MG63 (cell line): ENCODE data around the gene SIGLEC1. TPM values are rescaled to one million over a fixed set of nuclear protein-coding genes. Genes with fewer than 3 reads are reported as not detected.
A peak's percentile ranks its signal among the peaks of the same experiment; 100 is the strongest.

Experiments
- DNase-seq: peaks from one replicate; pipeline ENCODE4 v3.0.0-alpha.2; 2020
- H3K27me3 ChIP-seq: fragments of 250-450 bp; sonication (Bioruptor Pico); 2 replicates; pipeline ENCODE4 v1.5.1; 2020; ENCODE audit warnings: mild to moderate bottlenecking, moderate library complexity
- H3K36me3 ChIP-seq: fragments of 250-450 bp; sonication (Bioruptor Pico); 2 replicates; pipeline ENCODE4 v1.5.1; 2020; ENCODE audit warnings: mild to moderate bottlenecking, moderate library complexity
- H3K4me3 ChIP-seq: fragments of 250-450 bp; sonication (Bioruptor Pico); 2 replicates; pipeline ENCODE4 v1.5.1; 2020; ENCODE audit warnings: mild to moderate bottlenecking, moderate library complexity
- H3K9me3 ChIP-seq: fragments of 250-450 bp; sonication (Bioruptor Pico); 2 replicates; pipeline ENCODE4 v1.5.1; 2020; ENCODE audit warnings: mild to moderate bottlenecking, moderate library complexity
- total RNA-seq: library from RNA; depleted of rRNA; stranded (reverse); fragments of >200 nt; shearing (Covaris generic); gene quantifications from 2 replicates; pipeline ENCODE4 v1.2.3, GENCODE V29; 2014; ENCODE audit warnings: low replicate concordance

Gene SIGLEC1
- total RNA-seq, 1 experiment from 2014 or later = not detected

DNA sequence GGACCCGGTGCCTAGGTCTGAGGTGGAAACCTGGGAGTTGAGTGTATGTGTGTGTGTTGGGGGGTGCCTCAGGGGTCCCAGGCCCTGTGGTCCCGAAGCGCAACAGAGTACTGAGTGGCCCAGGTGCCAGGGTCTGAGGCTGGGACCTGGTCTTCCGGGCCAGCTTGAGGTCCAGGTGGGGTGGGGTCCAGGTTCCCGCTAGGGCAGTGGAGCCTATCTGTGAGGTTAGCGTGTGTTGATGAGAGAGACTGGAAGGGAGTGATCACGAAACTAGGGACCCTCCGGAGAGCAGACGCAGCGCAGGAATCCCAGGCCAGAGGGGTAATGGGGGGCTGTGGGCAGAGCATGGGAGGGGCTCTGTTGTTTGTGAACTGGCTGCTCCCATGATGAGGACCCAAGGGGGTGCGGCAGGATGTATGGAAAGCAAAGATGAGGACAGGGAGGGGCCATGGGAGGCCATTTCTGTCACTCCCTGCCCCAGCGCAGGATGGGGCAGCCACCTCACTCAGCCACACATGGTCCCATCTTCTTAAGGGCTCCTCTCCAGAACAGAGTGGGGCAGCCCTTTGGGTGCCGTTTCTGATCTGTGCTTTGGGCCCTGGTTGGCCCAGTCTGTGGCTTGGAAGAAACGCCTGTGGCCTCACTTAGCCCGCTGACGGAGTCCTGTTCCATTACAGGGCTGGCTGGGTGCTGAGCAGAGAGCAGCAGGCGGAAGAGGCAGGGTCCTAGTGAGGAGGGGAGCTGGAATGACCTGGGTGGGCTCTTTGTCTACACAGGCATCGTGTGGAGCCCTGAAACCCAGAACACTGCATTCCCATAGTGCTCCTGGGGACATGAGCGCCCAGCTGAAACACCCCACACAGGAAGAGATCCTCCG is 21.0 kb upstream of the SIGLEC1 start:
- DNase-seq = no peak
- H3K9me3 ChIP-seq = no peaks in the 10 kb centered on the region
- H3K36me3 ChIP-seq = no peaks in the 10 kb centered on the region
- no peaks in the 10 kb centered on the region for H3K27me3 ChIP-seq
- no peak overlapping the region for H3K4me3 ChIP-seq

DNA sequence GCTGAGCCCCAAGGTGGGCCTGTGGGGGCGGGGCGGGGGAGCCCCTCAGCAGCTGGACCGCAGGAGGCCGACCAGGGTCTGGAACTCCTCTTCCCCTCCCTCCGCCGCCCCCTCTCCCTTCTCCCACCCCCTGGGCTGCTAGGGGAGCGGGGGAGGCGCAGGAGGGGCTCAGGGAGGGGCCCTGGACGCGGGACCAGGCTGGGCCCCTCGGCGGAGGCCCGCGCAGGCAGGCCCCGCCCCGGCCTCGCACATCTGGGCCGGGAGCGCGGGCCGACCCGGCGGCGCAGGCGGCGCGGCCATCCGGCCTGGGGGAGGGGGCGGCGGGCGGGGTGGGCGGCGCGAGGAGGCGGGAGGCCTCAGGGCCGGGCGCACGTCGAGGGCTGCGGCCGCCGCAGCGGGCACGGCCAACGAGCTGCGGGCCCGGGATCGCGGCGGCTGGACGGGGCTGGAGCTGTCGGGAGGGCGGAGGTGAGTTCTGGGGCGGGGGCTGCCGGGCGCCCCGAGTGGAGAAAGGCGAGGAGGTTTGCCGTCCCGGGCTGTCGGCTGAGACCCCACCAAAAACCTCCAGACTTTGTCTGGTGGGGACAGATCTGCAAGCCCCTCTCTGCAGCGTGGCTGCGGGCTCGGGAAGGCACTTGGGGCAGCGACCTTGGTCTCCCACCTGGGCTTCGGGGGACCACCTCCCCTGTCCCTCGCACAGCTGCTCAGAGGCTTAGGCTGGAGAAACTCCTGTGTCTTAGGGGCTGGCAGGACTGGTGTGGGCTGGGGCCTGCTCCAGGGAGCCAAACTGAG is 20.1 kb upstream of the SIGLEC1 start, which contains the start of gene HSPA12B:
HSPA12B (plus strand) TSS at position 359 of the 792 bp plus-strand sequence. CDS start 5,990 bp downstream, outside the sequence.
- H3K4me3 ChIP-seq = no peak within 1 kb of the TSS
- H3K9me3 ChIP-seq = no peaks in the 10 kb centered on the region
- no peak for DNase-seq
- H3K27me3 ChIP-seq = no peaks in the 10 kb centered on the region
- no peaks in the 10 kb centered on the region for H3K36me3 ChIP-seq

DNA sequence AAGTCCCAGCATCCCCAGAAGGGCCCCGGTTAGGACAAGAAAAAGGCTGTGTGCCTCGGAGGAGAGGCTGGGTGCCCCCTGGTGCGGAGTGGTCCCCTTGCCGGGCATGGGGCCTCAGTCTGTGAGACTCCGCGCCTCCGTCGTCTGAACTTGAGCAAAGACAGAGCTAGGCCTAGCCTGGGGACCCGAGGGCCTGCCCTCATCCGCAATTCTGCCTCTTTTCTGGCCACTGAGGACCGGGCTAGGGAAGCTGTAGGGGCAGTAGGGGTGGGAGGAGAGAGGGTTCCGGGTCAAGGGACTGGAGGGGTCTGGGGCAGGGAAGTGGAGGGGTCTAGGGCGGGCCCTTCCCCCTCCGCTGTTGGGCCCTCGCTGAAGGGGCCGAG is 19.5 kb upstream of the SIGLEC1 start:
- Histone ChIP-seq H3K27me3 (no peaks in the 10 kb centered on the region), H3K9me3 (no peaks in the 10 kb centered on the region), H3K4me3 (no peak overlapping the region), H3K36me3 (no peaks in the 10 kb centered on the region)
- no peak for DNase-seq

DNA sequence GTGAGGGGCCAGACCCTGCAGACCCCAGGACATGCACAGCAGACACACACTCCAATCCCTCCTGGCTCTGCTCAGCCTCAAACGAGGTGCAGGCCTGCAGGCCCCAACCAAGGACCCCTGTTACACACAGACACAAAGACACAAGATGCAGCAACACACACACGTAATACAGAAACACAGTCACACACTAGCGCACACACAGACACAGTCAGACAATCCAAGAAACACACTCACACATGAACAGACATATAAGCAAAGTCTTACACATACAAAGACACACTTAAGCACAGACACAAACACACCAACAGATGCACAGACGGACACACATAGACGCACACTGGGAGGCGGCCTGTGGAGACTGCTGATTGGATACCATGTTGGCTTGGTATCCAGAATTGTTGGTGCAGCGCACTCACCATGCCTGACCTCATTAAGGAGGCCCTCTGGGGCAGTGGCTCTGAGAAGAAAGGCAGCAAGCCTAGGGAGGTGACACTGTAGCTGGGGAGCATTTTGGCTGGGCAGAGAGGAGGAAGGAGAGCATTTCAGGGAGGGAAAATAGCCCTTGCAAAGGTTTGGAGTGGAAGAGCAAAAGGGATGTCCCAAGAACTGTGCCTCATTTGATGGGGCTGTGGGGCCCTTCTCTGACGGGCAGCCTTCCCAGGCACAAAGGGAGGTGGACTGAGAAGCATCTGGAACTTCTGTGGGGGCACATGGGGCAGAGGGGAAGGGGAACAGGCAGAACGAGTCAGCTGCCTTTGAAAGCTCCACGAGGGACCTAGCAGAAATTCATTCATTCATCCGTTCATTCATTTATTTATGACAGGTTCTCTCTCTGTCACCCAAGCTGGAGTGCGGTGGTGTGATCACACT is 18.6 kb upstream of the SIGLEC1 start:
- DNase-seq = no peak
- no peaks in the 10 kb centered on the region for H3K36me3 ChIP-seq
- H3K9me3 ChIP-seq = no peaks in the 10 kb centered on the region
- no peaks in the 10 kb centered on the region for H3K27me3 ChIP-seq
- no peak overlapping the region for H3K4me3 ChIP-seq

DNA sequence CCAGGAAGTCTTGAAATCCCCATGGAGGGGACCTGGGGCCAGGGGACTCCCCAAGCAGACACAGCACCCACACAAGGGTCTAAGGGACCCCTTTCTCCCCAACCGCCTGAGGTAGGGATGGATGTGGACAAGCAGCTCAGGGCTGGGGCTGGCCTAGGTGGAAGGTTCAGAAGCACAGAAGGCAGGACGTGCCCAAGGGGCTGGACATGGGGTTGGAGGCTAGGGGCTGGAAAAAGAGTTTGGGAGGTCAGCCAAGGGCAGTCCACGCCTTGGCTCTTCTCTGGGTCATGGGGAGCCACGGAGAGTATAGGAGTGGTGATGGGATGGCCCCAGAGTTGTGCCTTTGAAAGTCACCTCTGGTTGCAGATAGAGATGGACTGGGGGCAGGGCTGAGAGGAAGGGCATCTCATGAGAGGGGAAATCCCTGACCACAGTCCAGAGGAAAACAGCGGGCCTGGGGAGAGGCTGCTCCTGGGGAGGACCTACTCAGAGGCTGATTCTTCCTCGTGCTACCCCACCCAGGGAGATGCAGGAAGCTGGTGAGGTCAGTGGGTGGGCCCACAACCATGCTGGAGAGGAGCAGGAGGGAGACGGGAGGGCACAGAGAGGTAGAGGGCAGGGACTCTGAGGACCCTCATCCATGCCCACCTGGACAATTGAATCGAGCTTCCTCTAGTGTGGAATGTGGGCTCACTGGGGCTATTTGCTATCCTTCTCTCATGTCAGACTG is 17.6 kb upstream of the SIGLEC1 start:
- H3K4me3 ChIP-seq = no peak overlapping the region
- no peaks in the 10 kb centered on the region for H3K27me3 ChIP-seq
- H3K36me3 ChIP-seq = no peaks in the 10 kb centered on the region
- no peaks in the 10 kb centered on the region for H3K9me3 ChIP-seq
- no peak for DNase-seq

DNA sequence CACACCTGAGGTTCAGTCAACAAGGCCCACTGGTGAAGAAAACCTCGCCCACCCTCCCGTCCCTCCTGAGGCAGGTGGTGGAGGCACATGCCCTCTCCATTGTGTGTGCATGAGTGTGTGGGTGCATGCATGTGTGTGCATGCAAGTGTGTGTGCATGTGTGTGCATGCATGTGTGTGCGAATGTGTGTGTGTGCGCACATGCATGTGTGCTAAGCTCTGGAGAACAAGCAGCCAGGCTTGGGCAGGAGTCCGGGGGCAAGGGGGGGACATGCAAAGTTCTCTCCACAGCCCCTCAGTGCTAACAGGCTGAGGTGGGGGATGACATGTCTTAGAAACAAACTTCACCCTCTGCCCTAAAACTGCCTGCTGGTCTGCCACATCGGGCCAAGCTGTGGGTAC is 17.0 kb upstream of the SIGLEC1 start:
- Histone ChIP-seq H3K4me3 (no peak overlapping the region), H3K27me3 (no peaks in the 10 kb centered on the region), H3K36me3 (no peaks in the 10 kb centered on the region), H3K9me3 (no peaks in the 10 kb centered on the region)
- no peak for DNase-seq

DNA sequence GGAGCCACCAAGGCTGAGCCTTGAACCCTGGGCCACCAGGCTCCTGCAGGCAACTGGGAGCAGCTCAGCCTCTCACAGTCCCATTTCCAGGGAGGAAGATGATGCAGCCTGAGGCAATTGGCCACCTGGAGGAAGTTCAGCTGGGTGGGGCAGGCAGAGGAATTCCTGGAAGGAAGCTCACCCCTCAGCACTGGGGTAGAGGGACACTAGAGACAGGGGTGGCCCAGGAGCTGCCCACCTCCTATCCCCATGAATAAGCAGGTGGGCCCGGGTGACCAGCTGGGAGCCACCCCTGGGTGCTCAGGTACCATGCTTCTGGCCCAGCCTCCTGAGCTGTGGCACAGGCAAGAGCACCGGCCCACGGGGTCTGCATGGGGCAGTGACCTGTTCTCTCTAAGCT is 16.5 kb upstream of the SIGLEC1 start:
- no peak overlapping the region for H3K4me3 ChIP-seq
- no peaks in the 10 kb centered on the region for H3K36me3 ChIP-seq
- DNase-seq = no peak
- H3K9me3 ChIP-seq = no peaks in the 10 kb centered on the region
- no peaks in the 10 kb centered on the region for H3K27me3 ChIP-seq

DNA sequence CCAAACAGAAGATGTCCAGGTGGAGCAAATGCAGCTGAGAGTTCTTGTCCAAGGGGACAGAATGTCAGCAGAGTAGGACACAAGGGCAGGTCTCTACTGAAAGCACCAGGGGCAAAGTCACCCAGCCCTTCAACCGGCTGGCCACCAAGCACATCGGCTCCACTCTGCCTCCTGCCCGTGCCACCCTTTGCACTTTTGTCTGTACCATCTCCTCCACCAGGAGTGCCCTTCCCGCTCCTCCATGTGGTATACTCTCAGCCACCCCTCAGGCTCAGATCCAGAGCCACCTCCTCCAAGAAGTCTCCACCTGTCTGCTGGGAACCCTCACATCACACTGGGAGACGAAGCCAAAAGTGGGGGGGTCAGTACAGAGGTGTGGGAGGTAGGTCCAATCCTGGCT is 16.0 kb upstream of the SIGLEC1 start:
- no peaks in the 10 kb centered on the region for H3K27me3 ChIP-seq
- no peaks in the 10 kb centered on the region for H3K9me3 ChIP-seq
- no peaks in the 10 kb centered on the region for H3K36me3 ChIP-seq
- H3K4me3 ChIP-seq = no peak overlapping the region
- DNase-seq = no peak

DNA sequence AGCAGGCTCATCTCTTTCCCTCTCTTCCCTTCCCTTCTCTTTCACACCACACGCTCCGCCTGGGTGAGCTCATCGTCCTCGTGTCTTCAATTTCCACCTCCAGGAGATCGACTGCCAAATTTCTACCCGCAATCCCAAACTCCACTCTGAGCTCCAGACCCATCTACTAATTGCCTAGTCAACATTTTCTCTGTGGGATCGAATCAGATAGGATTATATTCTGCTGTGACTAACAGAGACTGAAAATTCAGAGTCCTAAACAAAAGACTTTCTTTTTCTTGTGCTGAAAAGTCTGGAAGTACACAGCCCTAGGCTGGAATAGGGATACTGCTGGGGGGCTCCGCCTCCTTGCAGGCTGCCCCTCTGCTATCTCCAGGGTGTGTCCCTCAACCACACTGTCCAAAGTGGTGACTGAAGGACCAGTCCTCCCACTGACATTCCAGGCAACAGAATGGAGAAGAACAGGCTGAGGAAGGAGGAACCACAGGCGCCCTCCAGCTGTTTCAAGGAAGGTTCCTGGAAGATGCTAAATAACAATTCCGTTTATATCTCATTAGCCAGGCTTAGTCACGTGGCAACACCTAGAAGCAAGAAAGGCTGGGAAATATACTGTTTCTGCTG is 15.1 kb upstream of the SIGLEC1 start:
- DNase-seq = peak; percentile 58
- no peaks in the 10 kb centered on the region for H3K9me3 ChIP-seq
- H3K27me3 ChIP-seq = no peaks in the 10 kb centered on the region
- H3K4me3 ChIP-seq = peak overlapping the region; percentile 17; the same call in 1 of the 2 replicates
- H3K36me3 ChIP-seq = no peaks in the 10 kb centered on the region

DNA sequence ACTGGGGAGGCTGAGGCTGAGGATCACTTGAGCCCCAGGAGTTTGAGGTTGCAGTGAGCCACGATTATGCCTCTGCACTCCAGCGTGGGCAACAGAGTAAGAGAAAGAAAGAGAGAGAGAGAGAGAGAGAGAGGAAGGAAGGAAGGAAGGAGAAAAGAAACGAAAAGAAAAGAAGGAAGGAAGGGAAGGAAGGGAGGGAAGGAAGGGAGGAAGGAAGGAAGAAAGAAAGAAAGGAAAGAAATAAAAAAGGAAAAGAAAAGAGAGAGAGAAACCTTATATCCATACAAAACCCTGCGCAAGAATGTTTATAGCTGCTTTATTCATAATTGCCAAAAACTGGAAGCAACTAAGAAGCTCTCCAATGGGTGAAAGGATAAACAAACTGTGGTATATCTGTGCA is 12.0 kb upstream of the SIGLEC1 start:
- H3K4me3 ChIP-seq = no peak overlapping the region
- H3K27me3 ChIP-seq = no peaks in the 10 kb centered on the region
- no peaks in the 10 kb centered on the region for H3K36me3 ChIP-seq
- H3K9me3 ChIP-seq = no peaks in the 10 kb centered on the region
- no peak for DNase-seq

DNA sequence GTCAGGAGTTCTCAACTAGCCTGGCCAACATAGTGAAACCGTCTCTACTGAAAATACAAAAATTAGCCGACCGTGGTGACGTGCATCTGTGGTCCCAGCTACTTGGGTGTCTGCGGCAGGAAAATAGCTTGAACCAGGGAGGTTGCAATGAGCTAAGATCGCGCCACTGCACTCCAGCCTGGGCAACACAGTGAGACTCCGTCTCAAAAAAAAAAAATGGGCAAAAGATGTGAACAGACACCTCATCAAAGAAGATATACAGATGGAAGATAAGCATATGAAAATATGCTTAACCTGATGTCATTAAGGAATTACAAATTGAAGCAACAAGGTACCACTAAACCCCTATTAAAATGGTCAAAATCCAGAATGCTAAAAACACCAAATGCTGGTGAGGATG is 10.9 kb upstream of the SIGLEC1 start:
- H3K36me3 ChIP-seq = no peaks in the 10 kb centered on the region

DNA sequence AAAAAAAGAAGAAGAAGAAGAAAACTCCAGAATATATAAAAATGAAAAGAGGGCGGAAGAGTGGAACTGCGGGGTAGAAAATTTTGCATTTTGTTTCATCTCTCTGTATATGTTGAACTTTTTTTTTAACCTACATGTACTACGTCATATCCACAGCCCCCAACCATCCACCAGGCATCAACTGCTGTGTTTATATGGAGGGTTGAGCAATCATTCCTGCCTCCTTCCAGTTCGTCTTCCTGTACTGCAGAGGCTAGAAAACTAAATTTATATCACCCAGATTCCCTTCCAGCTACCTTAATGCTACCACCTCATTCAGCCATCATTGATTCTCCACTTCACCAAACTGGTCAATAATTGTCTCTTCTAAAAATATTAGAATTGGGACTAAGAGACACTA is 9.5 kb upstream of the SIGLEC1 start:
- Histone ChIP-seq H3K9me3 (no peaks in the 10 kb centered on the region), H3K27me3 (no peaks in the 10 kb centered on the region), H3K36me3 (no peaks in the 10 kb centered on the region), H3K4me3 (no peak overlapping the region)
- DNase-seq = no peak

More for the DNA sequence above, 10.9 kb upstream of the SIGLEC1 start:
- no peak overlapping the region for H3K4me3 ChIP-seq
- no peaks in the 10 kb centered on the region for H3K9me3 ChIP-seq
- no peaks in the 10 kb centered on the region for H3K27me3 ChIP-seq
- DNase-seq = no peak

DNA sequence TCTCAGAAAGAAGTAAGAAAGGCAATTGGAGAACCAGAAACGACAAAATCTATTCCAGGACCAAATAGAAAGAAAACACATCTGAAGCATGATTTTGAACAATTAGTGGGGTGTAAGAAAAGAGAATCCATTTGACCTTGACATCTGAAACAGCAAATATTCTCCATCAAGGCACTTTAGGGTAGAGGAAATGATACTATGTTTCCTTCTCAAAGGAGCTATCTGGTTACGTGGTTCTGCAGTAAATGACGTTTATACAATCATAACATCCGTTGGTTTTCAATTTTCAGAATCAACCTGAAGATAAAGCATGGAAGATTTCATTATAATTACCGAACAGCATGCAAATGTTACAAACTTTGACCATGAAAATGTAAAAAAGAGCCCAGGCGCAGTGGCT is 8.2 kb upstream of the SIGLEC1 start:
- Histone ChIP-seq H3K9me3 (no peaks in the 10 kb centered on the region), H3K27me3 (no peaks in the 10 kb centered on the region), H3K4me3 (no peak overlapping the region), H3K36me3 (no peaks in the 10 kb centered on the region)
- no peak for DNase-seq

DNA sequence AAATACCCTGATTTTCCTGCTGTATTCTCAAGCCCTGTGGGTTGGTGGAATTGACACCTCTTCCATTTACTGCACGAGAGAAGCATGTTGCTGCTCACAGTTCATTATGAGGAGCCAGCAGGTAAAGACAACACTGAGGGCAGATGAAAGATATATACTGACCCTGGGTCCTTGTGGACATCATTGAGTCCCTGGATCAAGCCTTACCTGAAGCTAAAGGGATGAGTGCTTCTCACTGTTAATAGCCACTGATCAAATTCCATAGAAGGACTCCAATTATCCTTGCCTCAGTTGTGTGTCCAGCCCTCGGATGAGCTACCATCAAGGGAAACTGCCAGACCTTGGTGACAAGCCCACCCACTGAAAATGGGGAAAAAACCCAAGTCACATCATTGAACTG is 7.7 kb upstream of the SIGLEC1 start:
- DNase-seq = no peak
- H3K36me3 ChIP-seq = no peaks in the 10 kb centered on the region
- H3K4me3 ChIP-seq = no peak overlapping the region
- no peaks in the 10 kb centered on the region for H3K9me3 ChIP-seq
- H3K27me3 ChIP-seq = no peaks in the 10 kb centered on the region

DNA sequence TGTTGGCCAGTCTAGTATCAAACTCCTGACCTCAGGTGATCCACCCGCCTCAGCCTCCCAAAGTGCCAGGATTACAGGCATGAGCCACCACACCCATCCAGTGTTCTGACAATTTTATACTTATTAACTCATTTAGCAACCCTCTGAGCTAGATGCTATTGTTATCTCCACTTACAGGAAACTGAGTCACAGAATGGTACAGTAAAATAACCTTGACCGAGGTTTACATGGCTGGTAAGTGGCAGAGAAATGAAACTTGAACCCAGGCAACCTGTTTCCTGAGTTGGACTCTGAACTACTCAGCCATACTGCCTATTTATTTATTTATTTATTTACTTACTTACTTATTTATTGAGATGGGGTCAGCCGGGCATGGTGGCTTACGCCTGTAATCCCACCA is 6.6 kb upstream of the SIGLEC1 start:
- DNase-seq = no peak
- no peaks in the 10 kb centered on the region for H3K36me3 ChIP-seq
- H3K9me3 ChIP-seq = no peaks in the 10 kb centered on the region
- no peak overlapping the region for H3K4me3 ChIP-seq
- H3K27me3 ChIP-seq = no peaks in the 10 kb centered on the region
